ENCODE results near the gene F5.
"Not testable (repeated sequence)": the region's sequence is repeated elsewhere in the genome, so short reads cannot be mapped to it uniquely, and the experiment has no call there.

Gene F5

GRCh38 chr1:169503601-169504000, 82.7 kb downstream of the F5 start:
- DNase-seq: not testable (repeated sequence)

- DNase-seq: no peak
Observed at GRCh38 chr1:169499807-169500206, 86.5 kb downstream of the F5 start.

GRCh38 chr1:169497317-169497716, 89.0 kb downstream of the F5 start:
- DNase-seq: no peak

GRCh38 chr1:169495916-169496315, 90.4 kb downstream of the F5 start:
- no peak for DNase-seq

- no peak for DNase-seq
Observed at GRCh38 chr1:169495046-169495775, 91.1 kb downstream of the F5 start.

GRCh38 chr1:169494343-169494742, 91.9 kb downstream of the F5 start:
- no peak for DNase-seq

GRCh38 chr1:169493251-169493650, 93.0 kb downstream of the F5 start:
- DNase-seq: no peak

- no peak for DNase-seq
Observed at GRCh38 chr1:169491845-169492281, 94.4 kb downstream of the F5 start.

- DNase-seq: no peak
Observed at GRCh38 chr1:169488157-169488556, 98.1 kb downstream of the F5 start.

GRCh38 chr1:169487561-169487960, 98.7 kb downstream of the F5 start:
- no peak for DNase-seq

GRCh38 chr1:169487133-169487532, 99.1 kb downstream of the F5 start:
- DNase-seq: no peak

- no peak for DNase-seq
Observed at GRCh38 chr1:169486281-169487051, 99.8 kb downstream of the F5 start.

- peak; percentile 93 for DNase-seq
Observed at GRCh38 chr1:169485431-169486280, 100.6 kb downstream of the F5 start, which contains the start of gene SLC19A2. TSS of gene SLC19A2 (minus strand) at chr1:169485944. CDS start at chr1:169485766, 178 bp downstream.

GRCh38 chr1:169484683-169485430, 101.4 kb downstream of the F5 start:
- DNase-seq: peak; percentile 40

GRCh38 chr1:169484101-169484500, 102.2 kb downstream of the F5 start:
- DNase-seq: no peak

GRCh38 chr1:169483500-169483966, 102.7 kb downstream of the F5 start:
- no peak for DNase-seq

GRCh38 chr1:169479363-169480066, 106.8 kb downstream of the F5 start:
- no peak for DNase-seq

- DNase-seq: no peak
Observed at GRCh38 chr1:169478094-169478672, 108.1 kb downstream of the F5 start.

GRCh38 chr1:169475806-169476387, 110.4 kb downstream of the F5 start:
- DNase-seq: no peak

- DNase-seq: no peak
Observed at GRCh38 chr1:169474302-169474995, 111.8 kb downstream of the F5 start.
